Left kidney (tissue), 2 donors: ENCODE results near the gene EPHB1. TPM values are rescaled to one million over a fixed set of nuclear protein-coding genes. Genes with fewer than 3 reads are reported as not detected.

Source experiments
- DNase-seq: peaks from one replicate; pipeline ENCODE4 v3.0.0-alpha.2; 2013
- polyA plus RNA-seq: library from polyadenylated mRNA; unstranded; fragments of 120-200 nt; gene quantifications from one replicate; pipeline ENCODE4 v1.2.1, GENCODE V29; 2013; ENCODE audit not compliant: insufficient read length

Gene EPHB1
- polyA plus RNA-seq, 1 donor, result 5.9 TPM

- DNase-seq, result no peak
Measured at GRCh38 chr3:135133905-135134683, 339.0 kb downstream of the EPHB1 start.

DNA sequence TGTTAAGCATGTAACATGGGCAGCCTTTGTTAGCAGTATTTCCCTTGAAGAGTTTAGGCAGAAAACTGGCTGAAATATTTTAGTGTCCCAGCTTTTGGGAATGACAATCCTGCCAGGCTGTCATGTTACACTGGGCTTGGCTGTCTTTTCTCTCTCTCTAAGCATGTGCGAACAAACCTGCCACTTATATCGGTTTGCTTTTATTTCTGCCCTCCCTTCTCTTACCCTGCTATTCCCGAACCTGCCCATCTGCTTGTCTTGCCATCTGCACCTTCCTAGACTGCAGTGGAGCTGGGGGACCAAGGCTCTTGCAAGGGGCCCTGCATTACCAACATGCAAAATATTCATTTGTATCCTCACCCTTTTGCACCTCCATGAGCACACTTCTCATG is 339.6 kb downstream of the EPHB1 start:
- DNase-seq, result no peak

- no peak for DNase-seq
Measured at GRCh38 chr3:135135445-135135844, 340.4 kb downstream of the EPHB1 start.

DNA sequence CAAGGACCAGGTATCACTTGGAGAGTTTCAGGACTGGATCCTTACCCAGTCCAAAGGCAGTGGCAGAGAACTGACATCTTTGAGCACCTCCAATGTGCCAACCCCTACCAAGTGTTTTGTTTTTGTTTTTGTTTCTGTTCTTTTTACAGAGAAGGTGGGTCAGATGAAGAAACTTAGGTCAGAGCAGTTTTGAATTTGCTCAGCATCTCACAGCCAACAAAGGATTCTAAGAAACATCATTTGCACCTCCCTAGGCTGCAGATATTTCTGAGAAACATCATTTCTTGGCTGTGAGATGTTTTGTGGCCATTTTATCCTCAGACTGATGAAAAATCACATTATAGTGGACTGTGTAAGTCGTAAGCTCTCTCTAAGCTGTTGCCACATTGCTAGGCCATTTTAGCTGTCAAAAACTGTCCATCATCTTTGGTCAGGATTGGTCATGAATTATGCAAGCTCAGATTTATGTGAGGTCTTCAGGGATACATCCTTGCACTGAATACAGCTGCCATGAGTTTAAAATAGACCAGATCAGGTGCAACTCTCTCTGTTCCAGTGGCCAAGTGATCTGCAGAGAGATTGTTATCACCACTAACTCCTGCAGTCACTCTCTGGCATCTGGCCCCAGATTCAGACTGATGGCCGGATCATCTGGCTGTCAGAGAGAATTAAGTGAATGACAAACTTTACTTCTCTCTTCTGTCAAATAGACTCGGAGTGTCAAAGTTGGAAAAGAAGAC is 341.5 kb downstream of the EPHB1 start:
- DNase-seq, result no peak

GRCh38 chr3:135137296-135137695 is 342.2 kb downstream of the EPHB1 start:
- DNase-seq, result no peak

DNA sequence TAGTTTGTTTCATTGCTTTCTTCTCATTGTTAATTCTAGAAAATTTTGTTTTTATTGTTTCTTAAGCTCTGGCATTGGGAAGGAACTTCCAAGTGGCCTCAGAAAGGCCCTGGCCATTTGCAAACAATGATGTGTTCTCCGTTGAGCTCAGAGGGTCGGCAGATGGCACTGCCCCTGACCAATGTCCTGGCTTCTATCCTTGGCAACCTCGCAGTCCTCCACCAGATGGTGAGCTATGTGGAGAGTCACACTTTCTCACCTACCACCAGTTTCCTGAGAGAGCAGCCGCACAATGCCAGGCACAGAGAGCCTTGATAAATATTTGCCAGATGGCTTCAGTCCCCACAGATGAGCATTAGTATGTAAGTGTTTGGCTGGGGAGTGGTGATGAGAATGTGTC is 343.7 kb downstream of the EPHB1 start:
- no peak for DNase-seq

- DNase-seq, result no peak
Measured at GRCh38 chr3:135140591-135140990, 345.5 kb downstream of the EPHB1 start.

DNA sequence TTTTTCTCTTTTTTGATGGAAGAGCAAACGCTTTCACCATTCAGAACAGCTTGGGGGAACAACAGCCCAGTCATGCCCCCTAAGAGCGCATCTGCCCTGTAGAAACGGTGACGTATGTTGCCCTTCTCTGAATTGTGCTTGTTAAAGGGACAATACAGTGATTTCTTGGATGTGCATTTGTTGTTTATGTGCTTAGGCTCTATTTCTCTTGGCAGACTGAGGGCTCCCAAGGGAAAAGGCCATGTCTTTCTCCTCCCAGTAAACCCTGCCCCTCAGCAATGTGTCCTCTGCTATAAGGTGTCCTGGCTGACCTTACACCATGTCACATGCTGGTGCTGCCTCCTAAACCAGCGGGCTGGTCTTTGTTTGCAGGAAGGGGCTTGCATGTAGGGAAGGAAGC is 346.1 kb downstream of the EPHB1 start:
- DNase-seq, result no peak

GRCh38 chr3:135141672-135142071 is 346.6 kb downstream of the EPHB1 start:
- DNase-seq, result no peak

- DNase-seq, result no peak
Measured at GRCh38 chr3:135142530-135142929, 347.5 kb downstream of the EPHB1 start.

DNA sequence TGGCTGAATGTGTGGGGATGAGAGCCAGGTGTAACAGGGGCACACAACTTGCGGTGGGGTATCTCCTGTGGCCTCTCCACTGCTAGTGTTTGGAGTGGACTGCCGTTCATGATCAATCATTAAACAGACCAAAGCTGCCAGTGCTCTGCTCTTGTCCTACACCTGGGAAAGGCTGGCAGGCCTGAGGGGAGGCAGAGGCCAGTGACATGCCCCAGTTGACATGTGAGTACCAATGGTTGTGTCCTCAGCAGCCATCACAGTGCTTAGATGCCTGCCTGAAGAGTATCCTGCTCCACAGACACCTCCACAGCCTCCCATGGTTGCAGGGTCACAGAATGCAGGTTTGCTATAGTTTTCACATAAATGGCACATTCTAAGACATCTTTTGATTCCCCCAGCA is 348.4 kb downstream of the EPHB1 start:
- DNase-seq, result no peak

DNA sequence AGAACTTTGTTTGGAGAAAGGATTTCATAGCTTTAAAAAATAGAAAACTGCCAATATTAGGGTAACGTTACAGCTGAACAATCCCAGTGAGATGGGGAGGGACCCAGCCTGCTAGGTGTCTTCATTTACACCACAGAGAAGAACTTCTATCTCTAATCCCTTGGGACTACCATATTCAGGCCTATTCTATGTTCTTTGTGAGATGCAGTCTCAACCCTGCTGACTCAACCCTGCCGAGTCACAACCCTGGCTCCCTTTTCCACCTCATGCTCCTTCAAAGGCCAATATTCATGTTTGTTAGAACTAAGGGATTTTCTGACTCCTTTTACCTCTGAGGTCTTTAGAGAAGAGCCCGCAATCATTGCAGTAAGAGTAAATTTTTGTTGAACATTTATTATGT is 350.5 kb downstream of the EPHB1 start:
- no peak for DNase-seq

DNA sequence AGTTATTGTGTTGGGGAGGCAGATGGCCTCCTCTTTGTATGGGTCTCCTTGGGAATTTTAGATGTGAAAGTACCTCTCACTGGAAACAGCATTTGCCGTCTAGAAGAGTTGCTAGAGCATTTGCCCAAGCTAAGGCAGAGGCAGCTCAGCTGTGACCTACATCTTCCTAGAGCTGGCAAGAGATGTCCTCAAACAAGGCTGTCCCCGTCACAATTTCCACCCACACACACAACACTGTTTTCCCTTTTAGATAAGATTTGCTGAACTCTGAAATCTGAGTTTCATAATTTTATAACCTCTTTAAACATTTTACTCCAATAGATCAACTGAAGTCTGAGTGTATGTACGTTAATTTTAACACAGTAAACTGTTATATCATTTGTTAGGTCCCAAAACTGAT is 352.6 kb downstream of the EPHB1 start:
- no peak for DNase-seq

- DNase-seq, result no peak
Measured at GRCh38 chr3:135148398-135149020, 353.4 kb downstream of the EPHB1 start.

DNA sequence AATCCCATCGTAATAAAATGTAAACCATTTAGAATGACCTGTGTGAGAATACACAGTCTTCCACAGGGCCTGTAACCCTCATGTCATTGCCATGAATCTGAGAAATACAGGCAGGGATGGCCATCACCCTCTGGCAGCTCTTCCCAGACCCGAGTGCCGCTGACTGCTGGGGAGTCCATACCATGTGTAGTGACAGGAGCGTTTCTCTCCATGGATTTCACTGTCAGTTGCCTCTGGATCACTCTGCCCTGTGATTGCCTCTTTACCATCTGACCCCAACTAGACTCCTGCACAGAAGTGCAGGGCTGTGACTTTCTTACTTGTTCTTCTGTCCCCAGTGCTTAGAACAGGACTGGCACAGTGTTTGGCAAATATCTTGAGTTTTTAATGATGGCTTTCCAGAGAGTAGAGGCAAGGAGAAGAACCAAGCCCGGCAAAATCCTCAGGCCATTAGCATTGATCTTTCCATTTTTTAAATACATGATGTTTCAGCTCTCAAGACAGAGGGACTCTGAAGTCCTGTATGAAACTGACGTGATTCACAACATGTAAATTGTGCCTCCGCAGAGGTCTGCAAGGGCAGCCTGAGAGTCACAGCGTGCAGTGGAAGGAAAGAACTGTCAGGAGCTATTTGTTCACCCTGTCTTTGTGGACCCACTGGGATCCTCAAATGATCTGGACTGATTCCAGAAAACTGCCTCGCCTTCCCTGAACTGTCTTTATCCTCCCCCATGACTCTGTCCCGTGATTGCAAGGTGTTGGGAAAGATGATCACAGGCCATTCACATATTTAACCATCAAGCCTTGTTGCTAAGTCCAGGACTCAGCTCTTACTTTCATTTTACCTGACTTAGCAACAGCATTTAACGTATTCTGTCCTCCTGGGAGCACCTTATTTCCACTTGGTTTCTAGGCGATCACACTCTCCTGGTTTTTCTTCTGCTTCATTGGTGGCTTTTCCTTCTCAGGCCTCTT is 354.9 kb downstream of the EPHB1 start:
- DNase-seq, result no peak

DNA sequence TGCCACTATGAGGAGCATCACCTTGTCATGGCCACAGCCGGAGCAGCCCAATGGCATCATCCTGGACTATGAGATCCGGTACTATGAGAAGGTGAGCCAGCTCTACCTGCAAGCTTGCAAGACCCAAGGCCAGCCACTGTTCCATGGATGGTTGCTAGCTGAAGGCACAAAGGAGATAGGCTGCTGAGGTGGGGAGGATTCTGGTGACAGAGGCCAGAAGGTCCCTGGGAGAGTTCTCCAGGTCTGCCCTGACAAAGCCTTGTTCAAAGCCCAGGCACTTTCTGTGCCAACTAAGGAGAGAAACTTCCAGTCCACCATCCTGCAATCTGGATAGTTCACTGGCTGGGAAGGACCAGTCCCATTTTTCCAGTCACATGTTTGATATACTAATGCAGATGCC is 359.1 kb downstream of the EPHB1 start:
- DNase-seq, result no peak

- no peak for DNase-seq
Measured at GRCh38 chr3:135155228-135155627, 360.2 kb downstream of the EPHB1 start.

DNA sequence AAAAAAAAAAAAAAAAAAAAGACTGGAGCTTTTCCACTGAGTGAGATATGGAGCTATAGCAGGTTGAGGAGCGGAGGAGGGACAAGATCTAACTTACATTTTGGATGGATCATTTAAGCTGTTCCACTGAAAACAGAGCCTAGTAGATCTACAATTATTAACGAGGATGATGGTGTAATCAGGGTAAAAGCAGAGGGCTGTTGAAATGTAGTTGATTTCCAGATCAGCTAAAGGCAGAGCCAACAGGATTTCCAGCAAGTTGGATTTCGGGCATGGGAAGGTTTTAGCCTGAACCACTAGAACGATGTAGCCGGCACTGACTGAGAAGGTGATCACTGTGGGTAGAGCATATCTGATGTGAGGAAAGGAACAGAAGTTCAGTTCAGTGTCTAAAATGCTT is 360.7 kb downstream of the EPHB1 start:
- no peak for DNase-seq

- DNase-seq, result no peak
Measured at GRCh38 chr3:135157045-135157740, 362.1 kb downstream of the EPHB1 start.

DNA sequence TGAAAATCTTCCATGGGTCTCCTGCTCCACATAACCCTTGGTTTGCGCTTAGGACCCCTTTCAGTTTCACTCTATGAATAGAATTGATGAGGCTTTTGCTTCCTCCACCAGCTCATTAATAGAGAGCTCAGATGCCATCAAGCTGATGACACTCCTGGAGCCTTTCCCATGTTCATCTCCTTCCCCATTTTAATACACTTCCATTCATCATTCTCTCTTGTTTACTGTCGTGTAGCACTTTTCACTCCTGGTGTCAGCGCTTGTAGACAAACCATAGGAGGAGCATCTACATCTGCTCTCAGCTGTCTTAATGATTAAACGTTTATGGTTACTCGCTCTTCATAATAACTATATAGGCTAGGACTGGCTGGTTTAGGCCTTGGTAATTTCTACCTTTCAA is 363.5 kb downstream of the EPHB1 start:
- no peak for DNase-seq

- no peak for DNase-seq
Measured at GRCh38 chr3:135159681-135160247, 364.7 kb downstream of the EPHB1 start.
